GM23248 (cell line): ENCODE results near the gene LIX1. TPM values are rescaled to one million over a fixed set of nuclear protein-coding genes. Genes with fewer than 3 reads are reported as not detected.

Source experiments
- DNase-seq: peaks from one replicate; pipeline ENCODE4 v3.0.0-alpha.2; 2015
- H2AFZ ChIP-seq: fragments of 200-600 bp; sonication (generic); 2 replicates; pipeline ENCODE4 v1.6.1; 2016; ENCODE audit warnings: antibody characterized with exemption
- H3F3A ChIP-seq: fragments of 200-600 bp; sonication (generic); 2 replicates; pipeline ENCODE4 v1.6.1; 2016; ENCODE audit warnings: mild to moderate bottlenecking, antibody characterized with exemption, mixed run types; ENCODE audit not compliant: insufficient read depth
- H3K27ac ChIP-seq: fragments of 200-600 bp; sonication (generic); 2 replicates; pipeline ENCODE4 v1.5.1; 2016; ENCODE audit warnings: mild to moderate bottlenecking
- H3K27me3 ChIP-seq: fragments of 200-600 bp; sonication (generic); replicated peaks from 2 replicates; pipeline ENCODE4 v1.6.1; 2016; ENCODE audit warnings: mild to moderate bottlenecking; ENCODE audit not compliant: insufficient read depth
- H3K36me3 ChIP-seq: fragments of 200-600 bp; sonication (generic); 2 replicates; pipeline ENCODE4 v1.6.1; 2016; ENCODE audit warnings: low read depth, mild to moderate bottlenecking
- H3K4me1 ChIP-seq: fragments of 200-600 bp; sonication (generic); 2 replicates; pipeline ENCODE4 v1.6.1; 2016; ENCODE audit warnings: mild to moderate bottlenecking; ENCODE audit not compliant: insufficient read depth
- H3K4me2 ChIP-seq: fragments of 200-600 bp; sonication (generic); one replicate; pipeline ENCODE4 v1.6.1; 2016; ENCODE audit warnings: mild to moderate bottlenecking; ENCODE audit not compliant: unreplicated experiment
- H3K4me3 ChIP-seq: fragments of 200-600 bp; sonication (generic); 2 replicates; pipeline ENCODE4 v1.5.1; 2016; ENCODE audit warnings: mild to moderate bottlenecking
- H3K79me2 ChIP-seq: fragments of 200-600 bp; sonication (generic); 2 replicates; pipeline ENCODE4 v1.6.1; 2016; ENCODE audit warnings: mild to moderate bottlenecking; ENCODE audit not compliant: insufficient read depth
- H3K9ac ChIP-seq: fragments of 200-600 bp; sonication (generic); 2 replicates; pipeline ENCODE4 v1.6.1; 2016; ENCODE audit warnings: mild to moderate bottlenecking
- H3K9me2 ChIP-seq: fragments of 200-600 bp; sonication (generic); 2 replicates; pipeline ENCODE4 v1.6.1; 2016; ENCODE audit warnings: mixed run types, mild to moderate bottlenecking, moderate library complexity; ENCODE audit not compliant: insufficient read depth
- H3K9me3 ChIP-seq: fragments of 200-600 bp; sonication (generic); one replicate; pipeline ENCODE4 v1.6.1; 2017; ENCODE audit warnings: low read depth
- H4K20me1 ChIP-seq: fragments of 200-600 bp; sonication (generic); 2 replicates; pipeline ENCODE4 v1.6.0; 2016; ENCODE audit not compliant: insufficient read depth
- EZH2 ChIP-seq: fragments of 200-600 bp; sonication (generic); IDR thresholded peaks from 2 replicates; pipeline ENCODE4 v1.6.1; 2018; ENCODE audit warnings: antibody characterized with exemption, mild to moderate bottlenecking; ENCODE audit not compliant: insufficient read depth, poor library complexity, severe bottlenecking
- EZH2phosphoT487 ChIP-seq: fragments of 200-600 bp; sonication (generic); IDR thresholded peaks from 2 replicates; pipeline ENCODE4 v1.6.1; 2018; ENCODE audit warnings: antibody characterized with exemption, moderate library complexity, mild to moderate bottlenecking, low read depth; ENCODE audit not compliant: insufficient read depth
- WGBS, 2 experiments: methylation state at CpG; one replicate each; pipeline ENCODE4 v1.1.6; 2015 to 2017; ENCODE audit warnings: low lambda C conversion rate in 2 of 2, low coverage in 1 of 2; ENCODE audit errors: missing lambda C conversion rate in 2 of 2; 5-methylcytosine and 5-hydroxymethylcytosine counted together
- in situ Hi-C: fragments of 300-500 bp; cut with MboI; formaldehyde crosslinking; loops from 2 replicates; pipeline ENCODE4 v1.15.0; 2020
- polyA plus RNA-seq: library from polyadenylated mRNA; unstranded; fragments of >200 nt; fragmentation: Nextera tagmentation; extraction: Ambion mirVana; gene quantifications from 2 replicates; pipeline ENCODE4 v1.2.1, GENCODE V29; 2016
- total RNA-seq: library from RNA; depleted of rRNA; stranded (reverse); fragments of >200 nt; shearing (Covaris generic); gene quantifications from 2 replicates; pipeline ENCODE4 v1.2.3, GENCODE V29; 2014

Gene LIX1
- total and polyA plus RNA-seq, 2 experiments from 2014 or later, result not detected

DNA sequence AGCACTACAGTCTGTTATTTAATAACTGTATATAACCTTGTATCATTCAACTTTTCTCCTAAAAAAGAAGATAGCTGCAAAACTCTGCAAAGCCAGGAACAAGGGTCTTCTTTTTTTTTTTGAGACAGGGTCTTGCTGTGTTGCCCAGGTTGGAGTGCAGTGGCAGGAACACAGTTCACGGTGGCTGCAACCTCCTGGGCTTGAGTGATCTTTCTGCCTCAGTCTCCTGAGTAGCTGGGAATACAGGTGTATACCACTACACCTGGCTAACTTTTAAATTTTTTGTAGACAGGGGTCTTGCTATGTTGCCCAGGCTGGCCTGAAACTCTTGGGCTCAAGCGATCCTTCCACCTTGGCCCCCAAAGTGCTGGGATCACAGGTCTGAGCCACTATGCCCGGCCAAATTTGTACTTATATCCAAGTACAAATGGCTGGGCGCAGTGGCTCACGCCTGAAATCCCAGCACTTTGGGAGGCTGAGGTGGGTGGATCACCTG is 21.4 kb upstream of the LIX1 start:
- H3K9me2 ChIP-seq, result no peaks in the 10 kb centered on the region
- H3K4me2 ChIP-seq, result no peak overlapping the region
- no peak overlapping the region for H3K4me3 ChIP-seq
- TF ChIP-seq EZH2phosphoT487, result no peak
- no peak for TF ChIP-seq EZH2
- no peaks in the 10 kb centered on the region for H3K27me3 ChIP-seq
- no peaks in the 10 kb centered on the region for H3K9me3 ChIP-seq
- H4K20me1 ChIP-seq, result no peaks in the 10 kb centered on the region
- no peak for DNase-seq
- peaks cover 19% of the 10 kb centered on the region for H3K4me1 ChIP-seq
- H3K9ac ChIP-seq, result no peak overlapping the region
- H2AFZ ChIP-seq, result no peak overlapping the region
- in situ Hi-C loops, result loop anchor here (10.0 kb wide), 1 partner anchor 289 kb away; the partner anchor contains the start of gene ERAP2
- peaks cover 76% of the 10 kb centered on the region for H3K36me3 ChIP-seq
- WGBS, 2 experiments, result 84 to 86% methylated on average over 5 of the region's 5 CpGs
- peaks cover 15% of the 10 kb centered on the region for H3K79me2 ChIP-seq
- H3K27ac ChIP-seq, result no peak overlapping the region
- H3F3A ChIP-seq, result peaks cover 45% of the 10 kb centered on the region

DNA sequence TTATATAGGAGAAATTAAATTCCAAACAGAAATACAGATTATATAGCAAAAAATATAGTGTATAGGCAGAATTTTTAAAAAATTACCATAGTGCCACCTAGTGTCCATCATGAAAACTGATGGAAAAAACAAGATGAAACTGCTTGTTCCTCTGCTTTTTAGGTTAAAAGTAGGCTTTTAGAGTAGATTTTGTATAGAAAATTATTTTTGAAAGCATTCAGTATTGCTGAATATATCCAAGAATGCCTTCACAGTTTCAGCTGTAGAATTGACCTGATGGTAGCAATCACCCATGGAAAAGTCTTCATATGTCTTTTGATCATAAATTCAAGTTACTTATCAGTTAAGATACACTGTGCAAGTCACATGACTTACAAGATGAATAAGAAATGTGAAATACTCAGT is 21.0 kb upstream of the LIX1 start:
- no peak overlapping the region for H3K4me3 ChIP-seq
- no peaks in the 10 kb centered on the region for H4K20me1 ChIP-seq
- no peaks in the 10 kb centered on the region for H3K9me3 ChIP-seq
- H3K27me3 ChIP-seq, result no peaks in the 10 kb centered on the region
- H3K4me1 ChIP-seq, result peaks cover 19% of the 10 kb centered on the region
- TF ChIP-seq EZH2phosphoT487, result no peak
- TF ChIP-seq EZH2, result no peak
- no peak overlapping the region for H3K9ac ChIP-seq
- peaks cover 15% of the 10 kb centered on the region for H3K79me2 ChIP-seq
- in situ Hi-C loops, result loop anchor here (10.0 kb wide), 1 partner anchor 289 kb away; the partner anchor contains the start of gene ERAP2
- no peak overlapping the region for H2AFZ ChIP-seq
- peaks cover 43% of the 10 kb centered on the region for H3F3A ChIP-seq
- peaks cover 71% of the 10 kb centered on the region for H3K36me3 ChIP-seq
- H3K4me2 ChIP-seq, result no peak overlapping the region
- peak; percentile 42 for DNase-seq
- H3K27ac ChIP-seq, result no peak overlapping the region
- no peaks in the 10 kb centered on the region for H3K9me2 ChIP-seq

DNA sequence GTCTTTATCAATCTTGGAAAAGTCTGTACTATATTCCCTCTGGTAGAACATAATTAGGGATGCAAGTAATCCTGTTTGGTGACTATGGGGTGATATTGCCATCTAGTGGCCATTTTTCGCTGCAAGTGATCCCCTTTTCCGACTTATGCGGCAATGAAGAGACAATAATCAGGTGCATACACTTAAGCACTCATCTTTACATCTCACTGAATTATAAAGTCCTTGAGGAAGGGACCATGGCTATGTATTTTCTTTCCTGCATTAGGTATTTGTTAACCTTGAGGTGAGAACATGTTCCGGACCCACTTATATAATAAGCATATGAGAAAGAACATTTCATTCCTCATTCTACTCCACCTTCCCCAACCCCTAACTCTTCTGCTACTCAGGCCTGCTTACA is 19.6 kb upstream of the LIX1 start:
- in situ Hi-C loops, result loop anchor here (10.0 kb wide), 1 partner anchor 287 kb away; the partner anchor contains the start of gene ERAP2
- Histone ChIP-seq H3F3A (peaks cover 30% of the 10 kb centered on the region), H3K27ac (no peak overlapping the region), H2AFZ (no peak overlapping the region), H3K4me1 (peaks cover 19% of the 10 kb centered on the region), H4K20me1 (no peaks in the 10 kb centered on the region), H3K79me2 (peaks cover 7% of the 10 kb centered on the region; the same call in 1 of the 2 replicates), H3K4me2 (no peak overlapping the region), H3K27me3 (no peaks in the 10 kb centered on the region), H3K9me2 (no peaks in the 10 kb centered on the region), H3K36me3 (peaks cover 58% of the 10 kb centered on the region), H3K4me3 (no peak overlapping the region), H3K9ac (no peak overlapping the region), H3K9me3 (peaks cover 3% of the 10 kb centered on the region)
- DNase-seq, result peak; percentile 72
- no peak for TF ChIP-seq EZH2phosphoT487
- TF ChIP-seq EZH2, result no peak
- 22 to 26% methylated on average over 4 of the region's 4 CpGs for WGBS, 2 experiments

DNA sequence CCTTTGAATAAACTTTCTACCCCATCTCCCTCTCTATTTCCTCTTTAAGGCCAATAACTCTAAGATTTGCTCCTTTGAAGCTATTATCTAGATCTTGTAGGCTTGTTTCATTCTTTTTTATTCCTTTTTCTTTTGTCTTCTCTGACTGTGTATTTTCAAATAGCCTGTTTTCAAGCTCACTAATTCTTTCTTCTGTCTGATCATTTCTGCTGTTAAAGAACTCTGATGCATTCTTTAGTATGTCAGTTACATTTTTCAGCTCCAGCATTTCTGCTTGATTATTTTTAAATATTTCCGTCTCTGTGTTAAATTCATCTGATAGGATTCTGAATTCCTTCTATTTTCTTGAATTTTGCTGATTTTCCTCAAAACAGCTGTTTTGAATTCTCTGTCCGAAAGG is 15.3 kb upstream of the LIX1 start:
- Histone ChIP-seq H2AFZ (no peak overlapping the region), H3K27me3 (no peaks in the 10 kb centered on the region), H3K36me3 (peaks cover 23% of the 10 kb centered on the region), H3F3A (no peaks in the 10 kb centered on the region; the same call in 1 of the 2 replicates), H3K9me2 (no peaks in the 10 kb centered on the region), H3K27ac (no peak overlapping the region), H3K9me3 (peaks cover 6% of the 10 kb centered on the region), H3K79me2 (no peaks in the 10 kb centered on the region), H3K9ac (no peak overlapping the region), H3K4me3 (no peak overlapping the region), H3K4me1 (no peaks in the 10 kb centered on the region), H4K20me1 (no peaks in the 10 kb centered on the region), H3K4me2 (no peak overlapping the region)
- 94 to 97% methylated on average over 2 of the region's 2 CpGs for WGBS, 2 experiments
- DNase-seq, result no peak
- in situ Hi-C loops, result no loop called here
- no peak for TF ChIP-seq EZH2
- TF ChIP-seq EZH2phosphoT487, result no peak

DNA sequence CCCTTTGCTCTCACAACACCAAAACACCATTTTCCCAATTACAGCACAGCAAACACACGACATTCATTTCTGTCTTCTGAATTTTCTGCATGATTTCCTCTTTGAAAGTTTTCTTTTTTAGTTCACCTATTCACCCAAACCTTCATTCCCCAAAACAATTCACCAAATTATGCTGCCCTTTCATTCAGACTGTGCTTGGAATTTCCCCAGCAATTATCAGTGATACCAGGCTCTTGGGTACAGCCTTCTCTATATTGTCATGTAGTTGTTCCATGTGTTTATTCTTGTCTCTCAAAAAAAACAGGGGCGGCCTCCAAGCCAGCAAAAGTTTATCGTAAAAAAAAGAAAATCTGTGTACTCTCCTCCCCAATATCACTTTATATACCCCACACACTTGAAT is 9.0 kb upstream of the LIX1 start:
- H3K79me2 ChIP-seq, result no peaks in the 10 kb centered on the region
- H3F3A ChIP-seq, result no peaks in the 10 kb centered on the region
- H3K4me2 ChIP-seq, result no peak overlapping the region
- H3K4me1 ChIP-seq, result no peaks in the 10 kb centered on the region
- H3K27ac ChIP-seq, result no peak overlapping the region
- no peak for TF ChIP-seq EZH2
- TF ChIP-seq EZH2phosphoT487, result no peak
- 92% methylated on average over 3 of the region's 3 CpGs for WGBS, 2 experiments
- H3K36me3 ChIP-seq, result no peaks in the 10 kb centered on the region
- in situ Hi-C loops, result no loop called here
- no peaks in the 10 kb centered on the region for H3K9me2 ChIP-seq
- no peak overlapping the region for H3K4me3 ChIP-seq
- H3K27me3 ChIP-seq, result no peaks in the 10 kb centered on the region
- H3K9ac ChIP-seq, result no peak overlapping the region
- H2AFZ ChIP-seq, result no peak overlapping the region
- DNase-seq, result no peak
- H3K9me3 ChIP-seq, result no peaks in the 10 kb centered on the region
- no peaks in the 10 kb centered on the region for H4K20me1 ChIP-seq
